SK-N-SH treated with all-trans-retinoic acid at 6 μM for 48 hours (cell line): ENCODE measurements around the gene EEFSEC.

ENCODE experiments used
- ATAC-seq: fragments of 200-7000 bp; cut with Tn5 transposase; 3 replicates; pipeline ENCODE4 v1.9.1; 2020; ENCODE audit warnings: mild to moderate bottlenecking, moderate library complexity
- ARNTL ChIP-seq: fragments of 450-650 bp; formaldehyde crosslinking; IDR thresholded peaks from 2 replicates; pipeline ENCODE4 v1.5.0; 2020; ENCODE audit warnings: low read depth, mild to moderate bottlenecking, moderate library complexity, borderline replicate concordance
- BACH2 ChIP-seq: fragments of 250-450 bp; sonication (Bioruptor Pico); IDR thresholded peaks from 2 replicates; pipeline ENCODE4 v1.9.0; 2021; ENCODE audit warnings: mild to moderate bottlenecking, borderline replicate concordance
- CREB5 ChIP-seq: fragments of 250-450 bp; sonication (Bioruptor Pico); IDR thresholded peaks from 2 replicates; pipeline ENCODE4 v1.5.1; 2020; ENCODE audit warnings: low read depth, mild to moderate bottlenecking, moderate library complexity
- CSDC2 ChIP-seq: fragments of 250-450 bp; sonication (Bioruptor Pico); IDR thresholded peaks from 2 replicates; pipeline ENCODE4 v1.5.0; 2020; ENCODE audit warnings: mild to moderate bottlenecking, moderate library complexity
- CSRNP3 ChIP-seq: fragments of 250-450 bp; sonication (Bioruptor Pico); IDR thresholded peaks from 2 replicates; pipeline ENCODE4 v1.5.1; 2021; ENCODE audit warnings: mild to moderate bottlenecking, moderate library complexity
- ESRRG ChIP-seq: fragments of 250-450 bp; sonication (Bioruptor Pico); IDR thresholded peaks from 2 replicates; pipeline ENCODE4 v1.6.1; 2021; ENCODE audit warnings: mild to moderate bottlenecking
- OSR1 ChIP-seq: fragments of 250-450 bp; sonication (Bioruptor Pico); IDR thresholded peaks from 2 replicates; pipeline ENCODE4 v1.8.0; 2022; ENCODE audit warnings: moderate library complexity, mild to moderate bottlenecking, inconsistent platforms
- POU6F1 ChIP-seq: fragments of 250-450 bp; sonication (Bioruptor Pico); IDR thresholded peaks from 2 replicates; pipeline ENCODE4 v1.8.0; 2021; ENCODE audit warnings: low read depth, mild to moderate bottlenecking, moderate library complexity, borderline replicate concordance
- PPARA ChIP-seq: fragments of 250-450 bp; sonication (Bioruptor Pico); IDR thresholded peaks from 2 replicates; pipeline ENCODE4 v1.5.0; 2020; ENCODE audit warnings: mild to moderate bottlenecking, borderline replicate concordance
- RARB ChIP-seq: fragments of 250-450 bp; sonication (Bioruptor Pico); IDR thresholded peaks from 2 replicates; pipeline ENCODE4 v1.8.0; 2021; ENCODE audit warnings: mild to moderate bottlenecking, moderate library complexity
- SNAI2 ChIP-seq: fragments of 250-450 bp; sonication (Bioruptor Pico); IDR thresholded peaks from 2 replicates; pipeline ENCODE4 v1.5.0; 2020; ENCODE audit warnings: mild to moderate bottlenecking, moderate library complexity
- TCF4 ChIP-seq: fragments of 250-450 bp; sonication (Bioruptor Pico); IDR thresholded peaks from 2 replicates; pipeline ENCODE4 v1.8.0; 2021; ENCODE audit warnings: mild to moderate bottlenecking, moderate library complexity, borderline replicate concordance
- TOX ChIP-seq: fragments of 250-450 bp; sonication (Bioruptor Pico); IDR thresholded peaks from 2 replicates; pipeline ENCODE4 v1.8.0; 2021; ENCODE audit warnings: mild to moderate bottlenecking, moderate library complexity, borderline replicate concordance
- TSHZ2 ChIP-seq: fragments of 250-450 bp; sonication (Bioruptor Pico); IDR thresholded peaks from 2 replicates; pipeline ENCODE4 v1.5.0; 2020; ENCODE audit warnings: mild to moderate bottlenecking, moderate library complexity
- ZC3H10 ChIP-seq: fragments of 250-450 bp; sonication (Bioruptor Pico); IDR thresholded peaks from 2 replicates; pipeline ENCODE4 v1.5.1; 2021; ENCODE audit warnings: mild to moderate bottlenecking, moderate library complexity
- ZFP30 ChIP-seq: fragments of 450-650 bp; formaldehyde crosslinking; IDR thresholded peaks from 2 replicates; pipeline ENCODE4 v1.5.0; 2022; ENCODE audit warnings: mild to moderate bottlenecking, moderate library complexity
- ZNF565 ChIP-seq: fragments of 450-650 bp; formaldehyde crosslinking; conservative IDR thresholded peaks from 2 replicates; pipeline ENCODE4 v1.5.0; 2020; ENCODE audit warnings: low read depth, mild to moderate bottlenecking, moderate library complexity
- ZNF70 ChIP-seq: fragments of 450-650 bp; formaldehyde crosslinking; IDR thresholded peaks from 2 replicates; pipeline ENCODE4 v1.5.0; 2020; ENCODE audit warnings: mild to moderate bottlenecking, moderate library complexity

EEFSEC gene

GRCh38 chr3:128317101-128317697 lies 163.9 kb downstream of the EEFSEC start:
- no peak for ATAC-seq
- TF ChIP-seq TSHZ2 (CRISPR knock-in tag) (no peak), ZNF565 (no peak), CSRNP3 (CRISPR knock-in tag) (no peak), POU6F1 (no peak), PPARA (no peak), CSDC2 (CRISPR knock-in tag) (no peak), TCF4 (CRISPR knock-in tag) (no peak), ZFP30 (CRISPR knock-in tag) (no peak), TOX (no peak), ZC3H10 (CRISPR knock-in tag) (no peak), ZNF70 (no peak), ARNTL (CRISPR knock-in tag) (no peak), SNAI2 (CRISPR knock-in tag) (no peak), RARB (CRISPR knock-in tag) (no peak), OSR1 (no peak), ESRRG (no peak), BACH2 (CRISPR knock-in tag) (no peak), CREB5 (CRISPR knock-in tag) (no peak)

- TF ChIP-seq POU6F1 (no peak), ZNF565 (no peak), OSR1 (no peak), SNAI2 (CRISPR knock-in tag) (no peak), CSRNP3 (CRISPR knock-in tag) (no peak), CREB5 (CRISPR knock-in tag) (no peak)
- ATAC-seq = peak; percentile 29; the same call in 2 of the 3 replicates
Observed at GRCh38 chr3:128317698-128318231, 164.5 kb downstream of the EEFSEC start.
